ENCODE measurements around the gene SNRNP70. TPM values are rescaled to one million over a fixed set of nuclear protein-coding genes. Genes with fewer than 3 reads are reported as not detected.

SNRNP70 gene
- total and polyA plus RNA-seq, 7 donors = 33.8 to 382 (median 167) TPM

GRCh38 chr19:49150944-49151243 is 65.6 kb downstream of the SNRNP70 start:
- TF ChIP-seq EP300 (IDR thresholded peaks at IDR 0.05) (no peak), CTCF (IDR thresholded peaks at IDR 0.05) (no peak), POLR2AphosphoS5 (IDR thresholded peaks at IDR 0.05) (no peak), POLR2A (IDR thresholded peaks at IDR 0.05) (no peak)
- no peaks in the 10 kb centered on the region for H3K36me3 ChIP-seq
- peak overlapping the region; percentile 47 to 72 (median 64) for H3K4me3 ChIP-seq
- intact Hi-C loops (cut with DNase I) = no loop called here
- peaks cover 0 to 2% (median 0%) of the 10 kb centered on the region in 3 donors for H3K27me3 ChIP-seq
- H3K9me3 ChIP-seq = no peaks in the 10 kb centered on the region
- H3K4me1 ChIP-seq = peaks cover 0 to 43% (median 37%) of the 10 kb centered on the region in 4 donors
- DNase-seq = no peak
- WGBS, 2 donors = 1 to 8% methylated on average over 15 to 16 of the region's 16 CpGs
- H3K27ac ChIP-seq = peak overlapping the region; percentile 76 to 85 (median 79)

- Histone ChIP-seq H3K9me3 (no peaks in the 10 kb centered on the region), H3K4me3 (no peak overlapping the region), H3K27me3 (peaks cover 0 to 2% (median 0%) of the 10 kb centered on the region in 3 donors), H3K27ac (peak overlapping the region; percentile 76 to 85 (median 79)), H3K36me3 (no peaks in the 10 kb centered on the region), H3K4me1 (peaks cover 0 to 37% (median 32%) of the 10 kb centered on the region in 4 donors)
- intact Hi-C loops (cut with DNase I) = no loop called here
- WGBS, 2 donors = 3 to 9% methylated on average over 45 of the region's 45 CpGs
- DNase-seq = peak; percentile 78
- no peak for TF ChIP-seq EP300 (IDR thresholded peaks at IDR 0.05)
- no peak for TF ChIP-seq POLR2AphosphoS5 (IDR thresholded peaks at IDR 0.05)
- TF ChIP-seq CTCF (IDR thresholded peaks at IDR 0.05) = no peak
- no peak for TF ChIP-seq POLR2A (IDR thresholded peaks at IDR 0.05)
Observed at GRCh38 chr19:49151267-49152118, 66.2 kb downstream of the SNRNP70 start.

GRCh38 chr19:49152119-49152550 is 66.9 kb downstream of the SNRNP70 start:
- Histone ChIP-seq H3K36me3 (no peaks in the 10 kb centered on the region), H3K27ac (peak overlapping the region in 3 of 4 donors; percentile 76 to 85 (median 78)), H3K27me3 (peaks cover 0 to 2% (median 0%) of the 10 kb centered on the region in 3 donors), H3K4me3 (no peak overlapping the region), H3K4me1 (peaks cover 0 to 34% (median 32%) of the 10 kb centered on the region in 4 donors), H3K9me3 (no peaks in the 10 kb centered on the region)
- intact Hi-C loops (cut with DNase I) = no loop called here
- 31 to 32% methylated on average over 10 of the region's 10 CpGs for WGBS, 2 donors
- no peak for TF ChIP-seq CTCF (IDR thresholded peaks at IDR 0.05)
- no peak for TF ChIP-seq POLR2A (IDR thresholded peaks at IDR 0.05)
- no peak for TF ChIP-seq POLR2AphosphoS5 (IDR thresholded peaks at IDR 0.05)
- no peak for TF ChIP-seq EP300 (IDR thresholded peaks at IDR 0.05)
- DNase-seq = no peak

- H3K4me1 ChIP-seq = peaks cover 0 to 43% (median 38%) of the 10 kb centered on the region in 4 donors
Observed at GRCh38 chr19:49153167-49153809, 68.0 kb downstream of the SNRNP70 start.

More at GRCh38 chr19:49153167-49153809, 68.0 kb downstream of the SNRNP70 start:
- WGBS, 2 donors = 89 to 94% methylated on average over 10 of the region's 10 CpGs
- Histone ChIP-seq H3K4me3 (no peak overlapping the region), H3K27ac (no peak overlapping the region), H3K9me3 (no peaks in the 10 kb centered on the region), H3K36me3 (no peaks in the 10 kb centered on the region), H3K27me3 (peaks cover 0 to 2% (median 0%) of the 10 kb centered on the region in 3 donors)
- no peak for DNase-seq
- TF ChIP-seq EP300 (IDR thresholded peaks at IDR 0.05) = no peak
- TF ChIP-seq POLR2AphosphoS5 (IDR thresholded peaks at IDR 0.05) = no peak
- no peak for TF ChIP-seq CTCF (IDR thresholded peaks at IDR 0.05)
- TF ChIP-seq POLR2A (IDR thresholded peaks at IDR 0.05) = no peak
- intact Hi-C loops (cut with DNase I) = no loop called here
